EL (cell line): ENCODE results near the gene ENKD1.
A peak's percentile ranks its signal among the peaks of the same experiment; 100 is the strongest.

Source experiments
- DNase-seq: peaks from one replicate; pipeline ENCODE4 v3.0.0-alpha.2; 2016

Gene ENKD1

GRCh38 chr16:67678354-67679023 is 11.9 kb upstream of the ENKD1 start:
- DNase-seq: no peak

- no peak for DNase-seq
Observed at GRCh38 chr16:67677712-67678111, 11.2 kb upstream of the ENKD1 start.

GRCh38 chr16:67676939-67677338 is 10.4 kb upstream of the ENKD1 start:
- DNase-seq: no peak

- DNase-seq: no peak
Observed at GRCh38 chr16:67676516-67676915, 10.0 kb upstream of the ENKD1 start.

GRCh38 chr16:67675999-67676398 is 9.4 kb upstream of the ENKD1 start:
- no peak for DNase-seq

GRCh38 chr16:67675579-67675935 is 9.0 kb upstream of the ENKD1 start:
- no peak for DNase-seq

- no peak for DNase-seq
Observed at GRCh38 chr16:67674851-67675578, 8.5 kb upstream of the ENKD1 start.

GRCh38 chr16:67673712-67674580 is 7.4 kb upstream of the ENKD1 start:
- DNase-seq: no peak

- DNase-seq: peak; percentile 72
Observed at GRCh38 chr16:67672739-67673662, 6.5 kb upstream of the ENKD1 start.

- DNase-seq: no peak
Observed at GRCh38 chr16:67672306-67672705, 5.8 kb upstream of the ENKD1 start.

GRCh38 chr16:67669499-67670101 is 3.0 kb upstream of the ENKD1 start:
- no peak for DNase-seq

GRCh38 chr16:67668495-67669157 is 2.1 kb upstream of the ENKD1 start:
- no peak for DNase-seq

- peak; percentile 95 for DNase-seq
Observed at GRCh38 chr16:67667817-67668494, 1.4 kb upstream of the ENKD1 start.

- no peak for DNase-seq
Observed at GRCh38 chr16:67667453-67667816, 885 bp upstream of the ENKD1 start.

GRCh38 chr16:67666032-67666551 is 458 bp downstream of the ENKD1 start:
- peak; percentile 52 for DNase-seq

- no peak for DNase-seq
Observed at GRCh38 chr16:67665598-67665997, 952 bp downstream of the ENKD1 start.

GRCh38 chr16:67664871-67665270 is 1.7 kb downstream of the ENKD1 start:
- DNase-seq: no peak

GRCh38 chr16:67664258-67664657 is 2.3 kb downstream of the ENKD1 start:
- DNase-seq: no peak

GRCh38 chr16:67663877-67664222 is 2.7 kb downstream of the ENKD1 start:
- no peak for DNase-seq

- peak; percentile 31 for DNase-seq
Observed at GRCh38 chr16:67663151-67663876, 3.2 kb downstream of the ENKD1 start.
